ENCODE results near the gene G6PC2.
A peak's percentile ranks its signal among the peaks of the same experiment; 100 is the strongest.
"Not testable (repeated sequence)": the region's sequence is repeated elsewhere in the genome, so short reads cannot be mapped to it uniquely, and the experiment has no call there.

G6PC2 gene

GRCh38 chr2:168907940-168908662 lies 7.0 kb downstream of the G6PC2 start:
- DNase-seq: no peak

GRCh38 chr2:168910330-168910729 lies 9.2 kb downstream of the G6PC2 start:
- no peak for DNase-seq

DNA sequence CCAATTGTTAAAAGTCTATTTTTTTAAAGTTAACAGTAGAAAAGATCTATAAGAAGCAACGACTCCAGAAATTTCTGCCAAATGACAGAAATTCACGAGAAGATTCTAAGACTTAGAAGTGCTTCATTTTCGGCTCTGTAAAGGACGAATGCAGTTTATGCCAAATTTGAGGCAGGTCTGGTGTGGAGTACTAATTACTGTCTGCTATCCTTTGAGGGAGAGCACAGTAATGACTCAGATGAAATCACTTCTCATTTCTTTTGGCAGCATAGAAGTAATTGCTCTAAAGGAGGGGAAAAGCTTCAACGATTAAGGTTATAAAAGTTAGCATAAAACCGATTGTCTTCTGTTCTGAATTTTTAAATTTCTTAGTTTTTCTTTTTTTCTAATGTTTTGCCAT lies 11.4 kb downstream of the G6PC2 start:
- no peak for DNase-seq

DNA sequence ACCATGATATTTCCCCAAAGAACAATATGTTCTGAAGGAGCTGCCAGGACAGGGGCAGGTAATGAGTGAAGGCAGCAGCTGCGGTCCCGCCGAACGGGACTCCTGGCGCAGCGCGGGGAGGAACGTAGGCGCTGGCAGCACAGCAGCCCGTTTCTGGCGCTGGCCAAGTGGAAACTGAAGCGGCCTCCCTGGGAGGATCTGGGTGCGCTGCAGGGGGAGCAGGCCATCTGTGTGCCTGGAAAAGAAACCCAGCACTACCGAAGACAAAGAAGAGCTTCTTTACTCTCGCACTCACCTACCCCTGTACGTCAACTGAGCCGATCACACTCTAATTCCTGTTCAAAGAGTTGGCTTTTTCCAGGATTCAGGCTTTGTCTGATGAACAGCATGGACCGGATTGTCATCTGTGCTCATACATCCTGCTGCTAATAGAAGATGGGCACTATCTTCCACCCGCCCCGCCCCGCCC lies 11.8 kb downstream of the G6PC2 start:
- peak; percentile 42 for DNase-seq

GRCh38 chr2:168913495-168913894 lies 12.4 kb downstream of the G6PC2 start:
- no peak for DNase-seq

- no peak for DNase-seq
Observed at GRCh38 chr2:168915441-168916330, 14.6 kb downstream of the G6PC2 start.

DNA sequence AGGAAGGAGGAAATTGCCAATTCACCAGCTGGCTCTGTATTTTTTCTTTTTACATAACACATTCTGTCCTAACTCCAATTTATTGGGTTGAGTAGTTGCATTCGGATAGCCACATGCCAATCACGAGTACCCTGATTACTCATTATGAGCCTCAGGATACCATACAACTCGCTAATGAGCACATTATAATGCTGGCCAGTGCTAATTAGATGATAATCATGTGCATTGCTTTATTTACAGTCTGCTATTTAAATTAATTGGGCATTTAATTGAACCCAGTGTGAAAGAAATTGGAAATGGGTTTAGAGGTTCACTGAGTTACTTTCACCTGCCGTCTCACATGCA lies 15.2 kb downstream of the G6PC2 start:
- peak; percentile 62 for DNase-seq

GRCh38 chr2:168920504-168921157 lies 19.5 kb downstream of the G6PC2 start:
- peak; percentile 22 for DNase-seq

DNA sequence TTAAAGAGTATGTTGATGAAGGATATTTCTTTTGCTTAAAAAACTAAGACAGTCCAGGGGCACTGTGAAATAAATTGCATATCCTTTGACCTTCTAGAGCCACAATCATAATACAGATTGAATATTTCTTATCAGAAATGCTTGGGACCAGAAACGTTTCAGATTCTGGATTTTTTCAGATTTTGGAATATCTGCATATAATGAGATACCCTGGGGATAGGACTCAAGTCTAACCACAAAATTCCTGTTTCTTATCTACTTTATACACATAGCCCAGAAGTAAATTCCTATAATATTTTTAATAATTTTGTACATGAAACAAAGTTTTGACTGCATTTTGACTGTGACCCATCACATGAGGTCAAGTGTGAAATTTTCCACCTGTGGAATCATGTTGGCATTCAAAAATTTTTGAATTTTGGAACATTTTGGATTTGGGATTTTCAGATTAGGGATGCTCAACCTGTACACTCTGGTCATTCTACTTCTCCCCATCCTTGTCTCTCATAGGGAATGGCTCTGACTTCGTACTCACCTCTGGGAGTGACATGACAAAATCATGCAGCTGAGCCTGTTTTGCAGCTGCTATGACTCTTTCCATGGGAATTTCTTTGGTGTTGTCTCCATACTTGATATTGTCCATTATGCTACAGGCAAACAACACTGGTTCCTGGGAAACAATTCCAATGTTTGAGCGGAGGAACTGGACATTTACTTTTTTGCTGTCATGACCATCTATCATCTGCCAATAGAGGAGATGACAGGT lies 25.7 kb downstream of the G6PC2 start:
- no peak for DNase-seq

DNA sequence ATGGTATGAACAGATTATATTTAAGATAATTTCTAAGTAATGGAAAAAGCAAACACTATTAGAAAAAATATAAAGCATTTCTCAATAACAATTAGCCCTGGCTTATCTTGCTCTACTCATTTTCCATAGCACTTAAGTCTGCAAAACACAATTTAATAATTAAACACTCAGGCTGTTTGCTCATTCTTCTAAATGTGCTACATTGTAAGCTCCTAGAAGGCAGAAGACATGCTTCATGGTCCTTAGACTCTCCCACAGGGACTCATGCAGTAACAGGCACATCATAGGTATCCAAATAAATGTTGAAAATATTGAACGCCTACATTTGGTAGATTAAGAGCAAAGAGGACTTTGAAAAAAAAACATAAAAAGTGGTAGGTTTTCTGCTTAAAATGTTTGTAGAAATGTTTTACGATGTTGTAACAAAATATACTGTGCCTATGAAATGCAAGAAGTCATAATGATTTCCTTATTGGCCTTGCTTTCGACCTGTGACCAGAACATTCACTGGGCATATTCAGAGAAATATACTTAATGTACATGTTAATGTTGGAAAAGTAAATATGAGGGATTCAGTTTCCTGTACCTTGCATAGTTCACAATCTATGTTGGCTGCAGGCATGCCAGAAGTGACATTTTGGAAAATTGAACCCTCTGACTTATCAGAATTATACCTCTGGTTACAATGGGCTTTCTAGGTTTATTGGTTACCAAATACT lies 27.2 kb downstream of the G6PC2 start:
- DNase-seq: no peak

- DNase-seq: no peak
Observed at GRCh38 chr2:168929031-168929430, 27.9 kb downstream of the G6PC2 start.

DNA sequence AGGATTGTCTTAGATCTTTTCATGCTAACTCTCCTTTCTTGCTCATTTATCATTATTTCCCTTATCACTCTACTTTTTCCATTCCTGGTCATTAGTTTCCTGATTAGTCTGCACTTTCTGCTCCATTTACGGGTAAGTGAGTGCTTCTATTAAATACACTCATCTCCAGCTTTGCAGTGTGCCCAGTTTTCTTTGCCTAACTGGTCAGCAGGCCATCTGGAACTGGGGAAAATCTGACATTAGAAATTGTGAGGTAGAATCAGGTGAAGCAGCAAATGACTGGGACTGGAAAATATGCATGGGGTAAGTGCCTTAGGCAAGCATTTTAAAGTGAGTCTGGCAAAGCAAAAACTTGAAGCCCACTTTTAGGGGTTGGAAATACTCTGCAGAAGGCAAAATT lies 29.2 kb downstream of the G6PC2 start:
- DNase-seq: no peak

GRCh38 chr2:168932174-168932573 lies 31.1 kb downstream of the G6PC2 start:
- DNase-seq: not testable (repeated sequence)

DNA sequence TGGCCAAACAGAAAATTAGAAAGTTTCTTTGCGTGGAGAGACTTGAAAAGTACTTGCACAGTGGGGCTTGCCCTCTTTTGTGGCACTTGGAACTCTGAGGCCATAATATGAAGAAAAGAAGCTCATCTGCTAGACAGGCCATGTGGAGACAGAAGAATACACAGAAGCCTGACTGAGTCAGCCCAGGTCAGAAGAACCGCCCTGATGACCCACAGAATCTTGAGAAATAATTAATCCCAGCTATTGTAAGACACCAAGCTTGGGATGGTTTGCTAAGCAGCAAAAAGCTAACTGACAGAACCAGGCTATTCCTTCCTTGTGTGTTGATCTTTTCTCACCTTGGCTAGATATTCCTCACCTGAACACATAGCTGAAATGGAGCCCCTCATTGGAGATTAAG lies 33.7 kb downstream of the G6PC2 start:
- no peak for DNase-seq

DNA sequence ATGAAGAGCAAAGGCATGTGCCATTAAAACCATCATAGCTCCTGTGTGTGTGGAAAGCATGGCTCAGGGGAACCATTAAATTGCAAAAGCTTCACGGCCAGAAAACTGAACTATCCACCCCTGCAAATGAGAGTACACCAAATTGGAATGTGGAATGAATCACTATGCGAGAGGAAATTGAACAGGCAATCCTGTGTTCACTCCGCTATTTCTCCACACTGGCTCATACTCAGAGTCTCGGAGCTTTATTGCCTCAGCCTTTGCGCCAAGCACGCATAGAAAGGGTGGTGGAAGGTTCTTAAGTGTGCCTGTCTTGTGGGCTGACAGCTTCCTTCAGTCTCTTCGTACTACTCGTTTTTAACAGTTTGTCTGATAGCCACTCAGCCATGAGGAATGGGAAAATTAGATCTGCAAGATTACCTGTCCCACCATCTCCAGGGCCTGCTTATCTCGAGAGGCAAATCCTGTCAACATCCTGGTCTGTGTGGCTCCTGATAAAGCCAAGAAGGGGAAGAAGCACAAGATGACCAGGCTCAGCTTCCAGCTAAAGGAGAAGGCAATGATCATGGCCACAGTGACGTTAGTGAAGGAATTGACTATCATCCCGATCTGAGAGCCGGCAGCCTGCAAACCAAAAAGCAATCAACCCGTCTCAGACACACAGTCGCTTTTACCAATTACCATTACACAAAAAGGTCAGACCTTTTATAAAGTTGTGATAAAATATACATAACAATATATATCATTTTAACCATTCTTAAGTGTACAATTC lies 34.9 kb downstream of the G6PC2 start:
- DNase-seq: no peak

- DNase-seq: no peak
Observed at GRCh38 chr2:168939061-168939460, 38.0 kb downstream of the G6PC2 start.

- no peak for DNase-seq
Observed at GRCh38 chr2:168939918-168940317, 38.8 kb downstream of the G6PC2 start.

DNA sequence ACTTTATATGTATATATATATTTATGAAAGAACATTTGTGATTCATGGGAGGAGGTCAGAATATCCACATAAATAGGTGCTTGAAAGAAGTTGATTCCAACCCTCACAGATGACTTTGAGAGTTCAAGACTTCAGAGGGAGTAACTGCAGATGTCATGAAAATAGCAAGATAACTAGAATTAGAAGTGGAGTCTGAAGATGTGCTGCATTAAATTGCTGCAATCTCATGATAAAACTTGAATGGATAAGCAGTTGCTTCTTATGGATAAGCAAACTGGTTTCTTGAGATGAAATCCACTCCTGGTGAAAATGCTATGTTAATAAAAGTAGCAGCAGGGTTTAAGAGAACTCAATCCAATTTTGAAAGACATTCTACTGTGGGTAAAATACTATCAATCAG lies 40.2 kb downstream of the G6PC2 start:
- DNase-seq: no peak

DNA sequence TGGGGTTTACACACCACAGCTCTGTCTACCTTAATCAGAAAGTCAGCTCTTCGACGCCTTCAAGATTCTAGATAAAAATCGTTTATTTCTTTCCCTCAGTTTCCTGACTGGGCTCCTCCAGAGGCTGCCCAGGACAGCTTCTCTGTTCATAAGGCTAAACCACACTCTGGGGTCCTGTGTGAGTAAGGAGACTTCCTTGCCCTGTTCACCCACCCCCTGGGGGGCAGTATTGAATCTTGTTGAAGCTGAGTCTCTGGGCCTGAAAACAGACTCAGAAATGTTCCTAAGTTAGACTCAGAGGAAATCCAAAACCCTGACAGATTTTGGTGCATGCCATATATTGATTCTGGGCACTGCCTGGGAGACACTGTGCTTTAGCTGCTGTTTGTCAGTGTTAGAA lies 43.0 kb downstream of the G6PC2 start:
- DNase-seq: no peak

GRCh38 chr2:168945508-168945907 lies 44.4 kb downstream of the G6PC2 start:
- no peak for DNase-seq

- DNase-seq: no peak
Observed at GRCh38 chr2:168948621-168949212, 47.6 kb downstream of the G6PC2 start.
